ENCODE results near the gene TNFRSF4.
"Not testable (repeated sequence)": the region's sequence is repeated elsewhere in the genome, so short reads cannot be mapped to it uniquely, and the experiment has no call there.

Gene TNFRSF4

GRCh38 chr1:1179983-1180861, 33.7 kb downstream of the TNFRSF4 start:
- no peak for DNase-seq

GRCh38 chr1:1179346-1179982, 34.5 kb downstream of the TNFRSF4 start:
- no peak for DNase-seq

GRCh38 chr1:1178794-1179331, 35.1 kb downstream of the TNFRSF4 start:
- no peak for DNase-seq

- no peak for DNase-seq
Measured at GRCh38 chr1:1177452-1178206, 36.3 kb downstream of the TNFRSF4 start.

- no peak for DNase-seq
Measured at GRCh38 chr1:1176931-1177330, 37.0 kb downstream of the TNFRSF4 start.

GRCh38 chr1:1176063-1176761, 37.7 kb downstream of the TNFRSF4 start:
- DNase-seq = not testable (repeated sequence)

GRCh38 chr1:1175221-1176062, 38.5 kb downstream of the TNFRSF4 start:
- DNase-seq = no peak

- no peak for DNase-seq
Measured at GRCh38 chr1:1173793-1174415, 40.0 kb downstream of the TNFRSF4 start, which contains the start of gene TTLL10. TTLL10 (plus strand) TSS chr1:1173880; CDS start chr1:1179216, 5,336 bp downstream.

- DNase-seq = no peak
Measured at GRCh38 chr1:1173061-1173792, 40.7 kb downstream of the TNFRSF4 start.

- DNase-seq = no peak
Measured at GRCh38 chr1:1171546-1172340, 42.2 kb downstream of the TNFRSF4 start.

GRCh38 chr1:1171161-1171545, 42.8 kb downstream of the TNFRSF4 start:
- no peak for DNase-seq

- DNase-seq = peak; percentile 40
Measured at GRCh38 chr1:1170215-1171091, 43.5 kb downstream of the TNFRSF4 start.

GRCh38 chr1:1169429-1170214, 44.3 kb downstream of the TNFRSF4 start:
- DNase-seq = no peak

GRCh38 chr1:1168451-1169411, 45.2 kb downstream of the TNFRSF4 start:
- DNase-seq = no peak

GRCh38 chr1:1167841-1168450, 46.0 kb downstream of the TNFRSF4 start:
- DNase-seq = no peak

GRCh38 chr1:1167398-1167821, 46.5 kb downstream of the TNFRSF4 start:
- no peak for DNase-seq
